Aorta (tissue), 5 donors: ENCODE data around the gene UBE2D2. TPM values are rescaled to one million over a fixed set of nuclear protein-coding genes. Genes with fewer than 3 reads are reported as not detected.
"Not testable (repeated sequence)": the region's sequence is repeated elsewhere in the genome, so short reads cannot be mapped to it uniquely, and the experiment has no call there.

Source experiments
- ATAC-seq: fragments of 200-7000 bp; cut with Tn5 transposase; one replicate; pipeline ENCODE4 v1.9.1; 2022; ENCODE audit warnings: moderate library complexity; ENCODE audit not compliant: low FRiP score
- DNase-seq, 2 donors: peaks; one replicate each; pipeline ENCODE4 v3.0.0-alpha.2; 2020
- H3K27ac ChIP-seq, 2 donors: one replicate each; pipeline ENCODE4 v1.5.1; 2013; ENCODE audit warnings: low read length in 2 of 2, mild to moderate bottlenecking in 2 of 2, moderate library complexity in 2 of 2, control low read depth in 1 of 2, inconsistent platforms in 1 of 2, low read depth in 1 of 2
- H3K27me3 ChIP-seq, 2 donors: one replicate each; pipeline ENCODE4 v1.6.1; 2013; ENCODE audit warnings: control low read depth in 1 of 2, low read length in 1 of 2, mild to moderate bottlenecking in 1 of 2, moderate library complexity in 1 of 2; ENCODE audit not compliant: insufficient read depth in 2 of 2, control insufficient read depth in 1 of 2
- H3K36me3 ChIP-seq, 2 donors: one replicate each; pipeline ENCODE4 v1.6.1; 2013; ENCODE audit warnings: control low read depth in 1 of 2, low read length in 1 of 2, mild to moderate bottlenecking in 1 of 2; ENCODE audit not compliant: insufficient read depth in 2 of 2, control insufficient read depth in 1 of 2
- H3K4me1 ChIP-seq, 2 donors: one replicate each; pipeline ENCODE4 v1.6.1; 2013; ENCODE audit warnings: low read length in 2 of 2, control low read depth in 1 of 2, mild to moderate bottlenecking in 1 of 2, moderate library complexity in 1 of 2; ENCODE audit not compliant: insufficient read depth in 2 of 2, control insufficient read depth in 1 of 2
- H3K4me3 ChIP-seq, 2 donors: one replicate each; pipeline ENCODE4 v1.5.1; 2013; ENCODE audit warnings: low read length in 2 of 2, control low read depth in 1 of 2, mild to moderate bottlenecking in 1 of 2
- H3K9me3 ChIP-seq: one replicate; pipeline ENCODE4 v1.6.1; 2013; ENCODE audit warnings: mild to moderate bottlenecking, low read length; ENCODE audit not compliant: control insufficient read depth
- WGBS, 2 donors: extraction: QIAGEN DNeasy Blood & Tissue Kit; methylation state at CpG; one replicate each; pipeline ENCODE4 v1.1.7; 2013; 5-methylcytosine and 5-hydroxymethylcytosine counted together
- intact Hi-C, 2 donors: fragments of 100-400 bp; cut with DNase I; formaldehyde crosslinking; loops; one replicate each; pipeline versions ENCODE4 v1.14.2 to v1.15.0; 2022
- polyA plus RNA-seq, 2 donors: library from polyadenylated mRNA; stranded (reverse); fragments of 200-250 nt; gene quantifications; one replicate each; pipeline ENCODE4 v1.2.3, GENCODE V29; 2013
- total RNA-seq, 2 donors: library from RNA; stranded (reverse); fragmentation: NEBNext Ultra II Directional; extraction: Animal tissue kit (Norgen Biotek cat#: 25700); gene quantifications; one replicate each; pipeline ENCODE4 v1.2.1, GENCODE V29; 2021
- donor health status: healthy with polysubstance abuse.
- donor health status: Bipolar disorder and iron deficiency.
- donor health status: DM: no; HTN: no; CAD: no.
- donor health status: DM: no; HTN: no; CAD: no.
- donor health status: DM: yes; HTN: yes; CAD: no.

UBE2D2 gene
- total and polyA plus RNA-seq, 4 donors: 96.8 to 116 (median 99.9) TPM

DNA sequence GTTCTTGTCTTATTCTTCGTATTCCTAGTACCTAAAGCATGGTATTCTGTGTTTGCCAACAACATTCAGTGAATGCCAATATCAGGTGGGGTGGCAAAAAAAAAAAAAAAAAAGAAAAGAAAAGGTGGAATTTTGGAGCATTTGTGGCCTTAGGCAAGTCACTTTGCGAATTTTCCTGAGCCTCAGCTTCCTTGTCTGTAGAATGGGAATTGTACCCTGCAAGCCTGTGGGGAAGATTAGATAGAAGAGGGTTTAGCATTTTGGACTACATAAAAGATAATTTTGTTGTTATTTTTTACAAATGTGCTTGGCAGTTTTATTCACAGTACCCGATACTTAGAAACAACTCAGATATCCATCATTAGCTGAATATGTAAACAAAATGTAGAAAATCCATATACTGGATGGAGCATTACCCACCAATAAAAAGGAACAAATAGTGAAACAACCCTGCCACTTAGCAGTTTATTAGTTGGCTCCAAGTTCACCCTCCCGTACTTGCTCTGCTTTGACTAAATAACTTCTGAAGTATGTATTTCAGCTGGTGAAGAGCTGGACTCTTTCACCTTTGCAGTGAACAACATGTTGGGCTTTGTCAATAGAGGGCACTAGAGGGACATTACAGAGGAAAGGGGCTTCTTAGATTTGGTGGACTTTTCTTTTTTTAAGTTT is 13.6 kb downstream of the UBE2D2 start:
- H3K9me3 ChIP-seq: no peaks in the 10 kb centered on the region
- H3K4me1 ChIP-seq: peaks cover 0 to 17% of the 10 kb centered on the region in 2 donors
- ATAC-seq (no peak), DNase-seq (no peak)
- H3K27ac ChIP-seq: no peak overlapping the region
- H3K36me3 ChIP-seq: no peaks in the 10 kb centered on the region
- WGBS, 2 donors: 55 to 63% methylated on average over 4 of the region's 4 CpGs
- H3K27me3 ChIP-seq: no peaks in the 10 kb centered on the region
- H3K4me3 ChIP-seq: no peak overlapping the region
- intact Hi-C loops: no loop called here

DNA sequence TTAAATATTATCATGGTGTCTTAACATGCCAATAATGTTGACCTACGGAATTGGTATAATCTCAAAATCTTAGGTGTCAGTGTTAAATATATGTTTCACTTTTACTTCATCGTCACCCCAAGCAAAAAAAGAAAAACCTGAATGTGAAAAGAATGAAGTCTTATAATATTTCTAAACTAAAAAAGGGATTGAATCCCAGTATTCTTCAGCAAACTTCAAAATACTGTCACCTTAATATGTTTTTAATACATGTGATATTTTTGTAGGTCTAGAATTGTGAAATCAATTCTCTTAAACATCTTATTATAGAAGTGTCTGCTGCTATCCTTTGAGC is 14.1 kb downstream of the UBE2D2 start:
- ATAC-seq: no peak
- Histone ChIP-seq H3K36me3 (no peaks in the 10 kb centered on the region), H3K9me3 (no peaks in the 10 kb centered on the region), H3K27ac (no peak overlapping the region), H3K4me1 (peaks cover 0 to 17% of the 10 kb centered on the region in 2 donors), H3K4me3 (no peak overlapping the region), H3K27me3 (no peaks in the 10 kb centered on the region)
- intact Hi-C loops: no loop called here
- WGBS, 2 donors: 70 to 73% methylated on average over 2 of the region's 2 CpGs
- DNase-seq: no peak

DNA sequence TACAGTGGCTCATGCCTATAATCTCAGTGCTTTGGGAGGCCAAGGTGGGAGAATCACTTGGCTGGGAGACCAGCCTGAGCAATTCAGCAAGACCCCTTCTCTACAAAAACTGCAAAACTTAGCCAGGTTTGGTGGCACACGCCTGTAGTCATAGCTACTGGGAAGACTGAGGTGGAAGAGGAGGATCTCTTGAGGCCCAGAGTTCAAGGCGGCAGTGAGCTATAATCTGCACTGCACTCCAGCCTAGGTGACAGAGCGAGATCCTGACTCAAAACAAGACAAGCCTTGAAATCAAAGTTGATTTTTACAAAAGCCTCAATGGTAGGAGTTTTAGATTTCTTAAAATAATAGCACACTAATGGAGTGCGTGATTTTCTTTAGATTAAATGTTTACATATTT is 14.6 kb downstream of the UBE2D2 start:
- no peaks in the 10 kb centered on the region for H3K9me3 ChIP-seq
- H3K4me3 ChIP-seq: no peak overlapping the region
- ATAC-seq (no peak), DNase-seq (no peak)
- intact Hi-C loops: no loop called here
- 68 to 75% methylated on average over 4 of the region's 4 CpGs for WGBS, 2 donors
- H3K36me3 ChIP-seq: no peaks in the 10 kb centered on the region
- peaks cover 0 to 17% of the 10 kb centered on the region in 2 donors for H3K4me1 ChIP-seq
- no peak overlapping the region for H3K27ac ChIP-seq
- no peaks in the 10 kb centered on the region for H3K27me3 ChIP-seq

DNA sequence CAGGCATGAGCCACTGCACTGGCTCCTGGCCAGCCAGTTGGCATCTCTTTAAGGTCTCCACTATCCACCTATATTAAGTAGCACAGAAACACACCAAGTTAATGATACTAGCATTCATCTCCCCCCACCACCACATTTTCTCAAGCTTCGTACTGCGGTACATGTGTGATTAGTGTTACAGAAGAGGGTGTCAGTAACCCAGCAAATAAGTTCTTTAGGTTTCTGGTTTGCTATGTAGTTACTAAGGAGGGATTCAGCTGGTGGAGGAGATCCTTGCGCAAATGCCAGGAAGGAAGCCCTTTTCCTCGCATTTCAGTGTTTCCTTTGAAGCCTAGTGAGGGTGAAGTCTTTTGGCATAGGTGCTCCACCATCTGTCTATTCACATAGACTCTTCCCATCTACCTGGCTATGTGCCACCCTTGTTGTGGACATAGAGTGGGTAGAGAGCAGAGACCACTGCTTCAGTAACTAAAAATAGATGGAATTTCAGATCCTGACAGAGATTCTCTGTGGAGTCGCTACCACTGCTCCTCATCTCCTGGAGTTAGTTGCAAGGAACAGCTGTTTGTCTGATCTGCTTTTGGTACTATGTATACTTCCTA is 16.7 kb downstream of the UBE2D2 start:
- Histone ChIP-seq H3K27me3 (no peaks in the 10 kb centered on the region), H3K4me1 (peaks cover 0 to 13% of the 10 kb centered on the region in 2 donors), H3K9me3 (no peaks in the 10 kb centered on the region), H3K36me3 (no peaks in the 10 kb centered on the region), H3K27ac (no peak overlapping the region), H3K4me3 (no peak overlapping the region)
- ATAC-seq (no peak), DNase-seq (no peak)
- 72 to 81% methylated on average over 5 of the region's 5 CpGs for WGBS, 2 donors
- intact Hi-C loops: no loop called here

DNA sequence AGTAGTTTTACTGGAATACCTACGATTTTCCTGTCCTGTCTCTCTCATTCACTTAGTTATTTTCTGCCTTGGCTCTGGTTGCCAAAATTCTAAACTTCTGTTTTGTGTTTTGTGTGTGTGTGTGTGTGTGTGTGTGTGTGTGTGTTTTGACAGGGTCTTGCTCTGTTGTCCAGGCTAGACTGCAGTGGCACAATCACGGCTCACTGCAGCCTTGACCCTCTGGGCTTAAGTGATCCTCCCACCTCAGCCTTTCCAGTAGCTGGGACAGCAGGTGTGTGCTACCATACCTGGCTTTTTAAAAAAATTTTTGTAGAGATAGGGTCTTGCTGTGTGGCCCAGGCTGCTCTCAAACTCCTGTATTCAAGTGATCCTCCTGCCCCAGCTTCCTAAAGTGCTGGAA is 17.2 kb downstream of the UBE2D2 start:
- Histone ChIP-seq H3K27ac (no peak overlapping the region), H3K4me3 (no peak overlapping the region), H3K9me3 (no peaks in the 10 kb centered on the region), H3K27me3 (no peaks in the 10 kb centered on the region), H3K4me1 (peaks cover 0 to 13% of the 10 kb centered on the region in 2 donors), H3K36me3 (no peaks in the 10 kb centered on the region)
- WGBS, 2 donors: 12 to 27% methylated on average over 2 of the region's 2 CpGs
- ATAC-seq (no peak), DNase-seq (no peak)
- intact Hi-C loops: no loop called here

DNA sequence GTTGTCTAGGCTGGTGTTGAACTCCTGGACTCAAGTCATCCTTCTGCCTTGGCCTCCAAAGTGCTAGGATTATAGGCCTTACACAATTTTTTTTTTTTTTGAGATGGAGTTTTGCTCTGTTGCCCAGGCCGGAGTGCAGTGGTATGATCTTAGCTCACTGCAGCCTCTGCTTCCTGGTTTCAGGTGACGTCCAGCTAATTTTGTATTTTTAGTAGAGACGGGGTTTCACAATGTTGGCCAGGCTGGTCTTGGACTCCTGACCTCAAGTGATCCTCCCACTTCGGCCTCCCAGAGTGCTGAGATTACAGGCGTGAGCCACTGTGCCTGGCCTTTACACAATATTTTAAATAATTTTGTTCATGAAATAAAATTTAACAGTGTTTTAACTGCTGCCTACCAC is 21.0 kb downstream of the UBE2D2 start:
- H3K9me3 ChIP-seq, H3K4me3 ChIP-seq, H3K27ac ChIP-seq, ATAC-seq, H3K4me1 ChIP-seq, H3K27me3 ChIP-seq, intact Hi-C loops, H3K36me3 ChIP-seq, DNase-seq: not testable (repeated sequence)
- 91 to 92% methylated on average over 5 of the region's 5 CpGs for WGBS, 2 donors

DNA sequence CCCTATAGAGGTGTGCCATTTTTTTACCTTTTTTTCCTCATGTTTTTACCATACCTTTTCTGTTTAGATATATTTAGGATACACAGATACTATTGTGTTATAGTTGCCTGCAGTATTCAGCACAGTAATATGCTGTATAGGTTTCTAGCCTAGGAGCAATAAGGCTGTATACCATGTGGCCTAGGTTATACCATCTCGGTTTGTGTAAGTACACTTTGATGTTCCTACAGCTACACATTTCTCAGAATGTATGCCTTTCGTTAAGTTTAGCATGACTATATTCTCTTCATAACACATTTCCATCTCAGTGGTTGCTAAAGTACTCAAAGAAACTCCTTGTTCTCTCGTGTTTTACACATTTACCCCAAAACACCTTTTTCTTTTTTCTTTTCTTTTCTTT is 23.0 kb downstream of the UBE2D2 start:
- WGBS, 2 donors: 72 to 81% methylated on average over 3 of the region's 3 CpGs
- Histone ChIP-seq H3K4me3 (no peak overlapping the region), H3K36me3 (no peaks in the 10 kb centered on the region), H3K9me3 (no peaks in the 10 kb centered on the region), H3K4me1 (no peaks in the 10 kb centered on the region), H3K27ac (no peak overlapping the region), H3K27me3 (no peaks in the 10 kb centered on the region)
- no peak for ATAC-seq
- intact Hi-C loops: no loop called here
- DNase-seq: no peak

DNA sequence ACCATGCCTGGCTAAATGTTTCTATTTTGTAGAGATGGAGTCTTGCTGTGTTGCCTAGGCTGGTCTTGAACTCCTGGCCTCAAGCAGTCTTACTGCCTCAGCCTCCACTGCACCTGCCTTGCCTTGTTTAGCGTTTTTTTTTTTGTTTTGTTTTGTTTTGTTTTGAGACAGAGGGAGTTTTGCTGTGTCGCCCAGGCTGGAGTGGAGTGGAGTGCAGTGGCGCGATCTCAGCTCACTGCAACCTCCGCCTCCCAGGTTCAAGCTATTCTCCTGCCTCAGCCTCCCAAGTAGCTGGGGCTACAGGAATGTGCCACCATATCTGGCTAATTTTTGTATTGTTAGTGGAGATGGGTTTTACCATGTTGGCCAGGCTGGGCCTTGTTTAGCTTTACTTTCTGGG is 27.0 kb downstream of the UBE2D2 start:
- H3K27ac ChIP-seq, H3K4me3 ChIP-seq, H3K36me3 ChIP-seq, H3K9me3 ChIP-seq, ATAC-seq, H3K4me1 ChIP-seq, DNase-seq, intact Hi-C loops, H3K27me3 ChIP-seq: not testable (repeated sequence)
- 91 to 94% methylated on average over 5 of the region's 5 CpGs for WGBS, 2 donors

DNA sequence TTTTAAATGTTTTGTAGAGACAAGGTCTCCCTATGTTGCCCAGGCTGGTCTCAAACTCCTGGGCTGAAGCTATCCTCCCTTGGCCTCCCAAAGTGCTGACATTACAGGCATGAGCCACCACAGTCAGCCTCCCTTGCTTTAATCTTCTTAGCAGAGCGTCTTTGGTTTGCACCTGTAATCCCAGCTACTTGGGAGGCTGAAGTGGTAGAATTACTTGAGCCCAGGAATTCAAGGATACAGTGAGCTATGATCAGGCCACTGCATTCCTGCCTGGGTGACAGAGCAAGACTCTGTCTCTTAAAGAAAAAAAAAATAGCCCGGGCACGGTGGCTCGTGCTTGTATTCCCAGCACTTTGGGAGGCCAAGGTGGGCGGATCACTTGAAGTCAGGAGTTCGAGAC is 27.8 kb downstream of the UBE2D2 start:
- H3K4me3 ChIP-seq: no peak overlapping the region
- WGBS, 2 donors: 86 to 87% methylated on average over 6 of the region's 6 CpGs
- DNase-seq (no peak), ATAC-seq (no peak)
- H3K36me3 ChIP-seq: no peaks in the 10 kb centered on the region
- H3K27ac ChIP-seq: no peak overlapping the region
- H3K4me1 ChIP-seq: no peaks in the 10 kb centered on the region
- H3K9me3 ChIP-seq: no peaks in the 10 kb centered on the region
- intact Hi-C loops: no loop called here
- no peaks in the 10 kb centered on the region for H3K27me3 ChIP-seq
